KG1 (cell line): ENCODE data around the gene PRR13.

Experiments
- DNase-seq: peaks from one replicate; lab custom pipeline; 2025; lab: John Stamatoyannopoulos, UW

PRR13 gene

GRCh38 chr12:53492830-53493609 is 51.5 kb downstream of the PRR13 start:
- DNase-seq = no peak

GRCh38 chr12:53493610-53494391 is 52.3 kb downstream of the PRR13 start:
- no peak for DNase-seq
